HPDE6-E6E7 (cell line): ENCODE results near the gene PCAT7.
"Not testable (repeated sequence)": the region's sequence is repeated elsewhere in the genome, so short reads cannot be mapped to it uniquely, and the experiment has no call there.

Experiments used
- DNase-seq: peaks from one replicate; pipeline ENCODE4 v3.0.0; 2011; ENCODE audit warnings: missing footprints; ENCODE audit errors: extremely low spot score

PCAT7 gene

DNA sequence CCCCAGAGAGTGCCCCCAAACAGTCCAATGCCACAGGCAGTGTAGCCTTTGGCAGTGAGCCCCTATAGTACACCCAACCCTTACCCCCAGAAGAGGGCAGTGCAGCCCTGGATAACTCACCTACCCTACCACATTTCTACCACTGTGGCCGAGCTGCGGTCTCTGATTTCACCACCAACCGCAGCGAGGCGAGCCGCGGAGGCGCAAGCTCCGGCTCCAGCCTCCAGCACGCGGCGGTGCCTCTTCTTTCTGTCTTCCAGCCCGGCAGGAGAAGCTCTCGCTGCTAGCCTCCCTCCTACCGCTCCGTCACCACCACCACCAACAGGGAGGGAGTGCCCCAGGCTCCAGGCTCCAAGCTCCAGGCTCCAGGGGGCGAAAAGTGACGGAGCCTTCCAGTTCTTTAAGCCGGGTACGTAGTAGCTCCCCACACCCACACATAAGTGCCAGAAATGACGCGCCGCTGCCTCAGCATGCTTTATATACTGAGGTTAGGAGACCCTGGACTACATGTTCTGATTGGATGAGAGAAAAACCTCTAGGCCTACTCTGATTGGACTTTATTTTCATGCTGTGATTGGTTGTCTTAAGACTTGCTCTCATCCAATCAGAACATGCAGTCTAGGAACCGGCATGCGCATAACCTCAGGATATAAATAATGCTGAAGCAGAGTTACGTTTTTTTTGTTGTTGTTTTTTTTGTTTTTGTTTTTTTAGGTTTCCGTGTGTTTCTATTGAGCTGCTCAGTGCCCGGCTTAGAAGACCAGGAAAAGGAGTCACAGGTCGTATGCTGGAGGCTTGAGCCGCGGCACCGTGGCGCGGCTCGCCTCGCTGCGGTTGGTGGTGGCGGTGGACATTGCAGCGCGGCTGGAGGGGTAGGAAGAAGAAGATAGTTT, at the start of gene PCAT7:
Gene PCAT7 (plus strand): TSS at position 645 of the 893 bp plus-strand sequence.
- peak; percentile 28 for DNase-seq

GRCh38 chr9:94506370-94506769, 48.5 kb upstream of the PCAT7 start:
- not testable (repeated sequence) for DNase-seq

GRCh38 chr9:94507531-94508258, 47.2 kb upstream of the PCAT7 start:
- DNase-seq: no peak

DNA sequence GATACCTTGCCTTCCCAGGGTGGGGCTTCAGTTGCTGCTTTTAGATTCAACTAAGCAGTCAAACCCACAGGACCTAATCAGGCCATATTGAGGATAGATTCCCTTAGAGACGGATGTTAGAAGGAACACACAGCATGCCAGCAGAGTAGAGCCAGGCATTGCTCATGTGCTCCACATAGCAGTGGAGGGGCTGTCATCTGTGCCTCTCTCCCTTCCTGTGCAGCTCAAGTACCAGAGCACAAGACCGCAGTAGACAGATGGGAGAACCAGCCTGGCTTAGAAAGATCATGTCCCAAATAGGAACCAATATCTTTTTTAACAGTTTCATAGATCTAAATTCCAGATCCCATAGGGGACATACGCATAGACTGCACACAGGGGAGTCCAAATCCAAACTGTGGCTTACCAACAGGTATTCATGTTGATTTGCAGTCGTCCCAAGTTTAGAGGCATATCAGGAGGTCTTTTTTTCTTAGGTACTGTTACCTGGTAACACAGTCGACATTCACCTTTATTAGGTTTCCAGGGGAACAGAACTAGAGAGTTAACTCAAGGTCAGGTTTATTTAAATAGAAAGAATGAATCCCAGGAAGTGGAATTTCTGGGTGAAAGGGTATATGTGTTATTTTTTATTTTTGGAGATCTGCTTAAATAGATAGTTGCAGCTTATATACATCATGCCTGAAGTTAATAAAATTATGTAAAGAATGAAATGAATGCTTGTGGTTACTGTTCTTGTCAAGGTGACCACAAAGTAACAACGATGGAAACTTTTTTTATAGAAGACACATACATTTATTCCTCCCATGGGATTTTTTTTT, 43.5 kb upstream of the PCAT7 start:
- no peak for DNase-seq

DNA sequence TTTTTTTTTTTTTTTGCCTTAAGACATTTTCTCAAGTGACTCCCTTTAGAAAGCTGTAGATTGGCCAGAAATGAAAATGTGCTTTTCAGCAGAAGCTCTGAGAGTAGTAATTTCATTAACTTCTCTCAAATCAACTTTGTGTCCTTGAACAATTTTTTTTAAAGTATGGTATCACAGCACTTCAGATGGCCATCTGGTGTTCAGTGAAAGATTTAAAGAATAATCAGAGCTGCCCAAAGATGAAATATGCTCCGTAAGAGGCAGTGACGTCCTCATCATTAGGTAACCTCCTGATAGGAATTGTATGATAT, 43.0 kb upstream of the PCAT7 start:
- DNase-seq: no peak

DNA sequence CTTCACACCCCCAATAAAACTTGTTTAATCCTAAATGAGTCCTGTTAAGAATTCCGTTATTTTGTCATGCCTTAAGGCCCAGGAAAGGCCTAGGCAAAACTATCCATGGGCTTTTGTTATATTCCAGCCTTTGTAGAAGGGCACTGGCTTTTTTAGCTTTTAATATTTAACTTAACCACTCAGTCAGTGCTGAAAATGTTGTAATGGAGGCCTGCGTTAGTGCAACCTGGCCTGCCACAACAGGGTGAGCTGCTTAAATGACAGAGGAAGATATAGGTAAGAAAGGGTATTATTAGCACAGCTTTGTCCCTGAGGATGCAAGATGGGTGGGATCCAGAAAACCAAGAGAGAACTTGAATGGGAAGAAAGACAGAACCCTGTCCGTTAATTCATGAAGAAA, 40.2 kb upstream of the PCAT7 start:
- no peak for DNase-seq

DNA sequence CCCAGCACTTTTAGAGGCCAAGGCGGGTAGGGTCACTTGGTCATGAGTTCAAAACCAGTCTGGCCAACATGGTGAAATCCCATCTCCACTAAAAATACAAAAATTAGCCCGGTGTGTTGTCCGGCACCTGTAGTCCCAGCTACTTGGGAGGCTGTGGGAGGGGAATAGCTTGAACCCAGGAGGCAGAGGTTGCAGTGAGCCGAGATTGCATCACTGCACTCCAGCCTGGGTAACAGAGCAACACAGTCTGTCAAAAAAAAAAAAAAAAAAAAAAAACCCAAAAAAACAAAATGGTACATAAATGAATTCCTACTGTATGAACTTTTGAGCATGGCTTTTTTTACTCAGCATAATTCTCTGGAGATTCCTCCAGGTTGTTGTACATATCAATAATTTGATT, 37.6 kb upstream of the PCAT7 start:
- DNase-seq: no peak

DNA sequence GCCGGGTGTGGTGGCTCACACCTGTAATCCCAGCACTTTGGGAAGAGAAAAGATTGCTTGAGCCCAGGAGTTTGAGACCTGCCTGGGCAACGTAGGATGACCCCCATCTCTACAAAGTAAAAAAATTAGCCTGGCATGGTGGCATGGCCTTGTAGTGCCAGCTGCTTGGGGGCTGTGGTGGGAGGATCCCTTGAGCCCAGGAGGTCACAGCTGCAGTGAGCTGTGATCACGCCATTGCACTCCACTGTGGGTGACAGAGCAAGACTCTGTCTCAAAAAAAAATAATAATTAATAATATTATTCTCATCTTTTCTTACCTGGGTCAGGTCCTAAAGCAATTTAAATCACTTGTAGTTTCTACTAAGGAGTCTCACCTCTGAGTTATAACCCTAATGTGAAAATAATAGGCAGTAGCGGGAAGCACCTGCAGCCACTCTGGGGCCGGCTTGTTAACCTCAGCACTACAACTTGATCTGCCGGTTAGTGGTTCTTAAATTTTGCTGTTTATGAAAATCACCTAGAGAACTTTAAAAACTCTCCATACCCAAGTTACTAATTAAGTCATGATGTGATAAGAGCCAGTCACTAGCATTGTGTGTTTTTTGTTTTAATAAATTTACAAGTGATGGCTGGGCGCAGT, 29.4 kb upstream of the PCAT7 start:
- no peak for DNase-seq

DNA sequence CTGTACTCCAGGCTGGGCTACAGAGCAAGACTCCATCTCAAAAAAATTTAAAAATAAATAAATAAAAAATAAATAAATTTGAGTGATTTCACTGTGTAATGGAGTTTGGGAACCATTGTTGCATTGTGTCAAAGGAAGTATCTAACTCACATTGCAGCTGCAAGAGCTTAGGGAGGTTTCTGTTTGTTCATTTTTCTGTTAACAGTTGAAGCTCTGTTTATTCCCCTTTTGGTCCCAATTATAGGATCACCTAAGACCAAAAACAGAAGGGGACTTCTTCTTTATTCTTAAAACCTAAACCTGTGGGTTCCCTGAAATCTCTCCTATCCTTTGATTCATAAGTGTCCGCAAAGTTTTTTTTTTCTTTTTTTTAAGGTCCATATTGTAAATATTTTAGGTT, 28.6 kb upstream of the PCAT7 start:
- DNase-seq: no peak

DNA sequence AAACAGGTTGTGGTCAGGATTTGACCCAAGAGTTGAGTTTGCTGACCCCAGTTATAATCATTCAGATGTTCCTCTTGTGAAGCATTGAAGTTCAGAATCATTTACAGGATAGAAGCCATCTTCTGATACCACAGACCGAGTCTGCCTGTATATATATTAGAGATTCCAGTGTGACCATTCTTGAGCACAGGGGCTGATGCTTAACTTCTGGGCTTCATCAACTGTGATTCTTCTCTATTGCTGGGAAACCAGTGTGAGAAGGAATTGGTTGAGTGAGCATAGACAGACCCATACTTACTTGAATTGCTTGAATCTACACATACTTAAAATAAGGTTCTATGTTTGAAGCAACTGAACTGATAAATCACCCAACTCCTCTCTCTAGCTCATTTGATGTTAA, 27.9 kb upstream of the PCAT7 start:
- DNase-seq: no peak

DNA sequence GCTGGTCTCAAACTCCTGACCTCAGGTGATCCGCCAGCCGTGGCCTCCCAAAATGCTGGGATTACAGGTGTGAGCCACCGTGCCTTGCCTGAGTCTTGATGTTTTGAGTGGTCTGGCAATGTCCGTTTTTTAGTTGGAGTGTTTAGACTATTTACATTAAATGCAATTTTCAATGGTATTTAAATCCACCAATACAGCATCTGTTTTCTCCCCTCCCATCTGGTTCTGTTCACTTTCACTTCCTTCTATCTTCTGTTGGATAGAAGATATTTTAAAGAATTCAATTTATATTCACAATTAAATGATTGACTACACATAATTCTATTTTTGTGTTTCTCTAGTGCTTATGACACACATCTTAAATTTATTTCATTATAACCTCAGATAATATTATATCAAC, 26.0 kb upstream of the PCAT7 start:
- DNase-seq: no peak

DNA sequence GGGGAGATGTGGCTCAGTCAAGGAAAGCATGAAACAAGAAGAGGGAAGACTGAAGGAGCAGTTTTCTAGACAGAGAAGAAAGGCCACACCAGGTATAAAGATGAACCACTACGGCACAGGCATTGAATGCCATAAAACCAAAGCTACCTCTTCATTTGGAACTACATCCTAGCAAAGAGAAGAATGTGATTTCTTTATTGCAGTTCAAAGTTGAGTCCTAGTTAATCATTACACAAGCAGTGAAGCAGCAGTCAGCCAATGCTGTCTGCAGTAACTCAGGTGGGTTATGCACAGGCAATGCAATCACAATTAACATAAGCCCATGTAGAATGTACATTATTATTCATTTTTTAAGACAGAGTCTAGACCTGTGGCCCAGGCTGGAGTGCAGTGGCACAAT, 21.7 kb upstream of the PCAT7 start:
- DNase-seq: no peak

- no peak for DNase-seq
Measured at GRCh38 chr9:94533601-94534000, 21.3 kb upstream of the PCAT7 start.

DNA sequence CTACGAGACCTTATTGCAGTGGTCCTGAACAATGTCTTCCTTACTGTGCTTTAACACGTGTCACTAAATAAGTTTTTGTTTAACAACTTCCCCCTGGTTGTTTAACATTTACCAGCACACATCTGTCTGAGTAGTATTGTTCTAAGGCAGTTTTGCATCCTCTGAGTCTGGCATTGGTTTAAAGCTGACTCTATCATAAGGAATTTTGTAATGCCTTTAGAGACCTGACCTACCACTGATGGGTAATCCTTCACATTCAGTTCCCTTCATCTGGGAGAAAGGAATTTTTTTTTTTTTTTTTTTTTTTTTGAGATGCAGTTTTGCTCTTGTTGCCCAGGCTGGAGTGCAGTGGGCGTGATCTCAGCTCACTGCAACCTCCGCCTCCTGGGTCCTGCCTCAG, 20.0 kb upstream of the PCAT7 start:
- DNase-seq: no peak

DNA sequence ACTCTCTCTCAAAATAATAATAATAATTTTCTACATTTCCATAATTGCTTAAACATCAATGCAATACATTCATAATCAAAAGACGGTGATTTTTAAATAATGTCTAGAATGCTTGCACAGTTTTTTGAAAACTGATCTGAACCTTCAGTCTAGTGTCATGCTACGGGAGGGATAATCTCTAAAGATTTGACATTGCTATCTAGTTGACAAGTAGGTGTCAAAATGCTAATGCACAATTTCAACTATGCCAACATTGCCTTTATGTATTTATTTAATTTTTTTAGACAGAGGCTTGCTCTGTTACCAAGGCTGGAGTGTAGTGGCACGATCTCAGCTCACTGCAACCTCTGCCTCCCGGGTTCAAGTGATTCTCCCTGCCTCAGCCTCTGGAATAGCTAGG, 16.0 kb upstream of the PCAT7 start:
- no peak for DNase-seq

DNA sequence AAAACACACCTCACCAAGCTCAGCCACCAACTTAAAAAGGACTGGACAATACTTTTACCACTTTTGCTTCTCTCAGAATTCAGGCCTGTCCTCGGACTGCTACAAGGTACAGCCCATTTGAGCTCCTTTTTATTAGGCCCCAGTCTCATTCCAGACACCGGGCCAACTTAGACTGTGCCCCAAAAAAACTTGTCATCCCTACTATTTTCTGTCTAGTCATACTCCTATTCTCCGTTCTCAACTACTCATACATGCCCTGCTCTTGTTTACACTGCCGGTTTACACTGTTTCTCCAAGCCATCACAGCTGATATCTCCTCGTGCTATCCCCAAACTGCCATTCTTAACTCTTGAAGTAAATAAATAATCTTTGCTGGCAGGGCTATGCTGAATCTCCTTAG, 10.5 kb upstream of the PCAT7 start:
- DNase-seq: not testable (repeated sequence)

DNA sequence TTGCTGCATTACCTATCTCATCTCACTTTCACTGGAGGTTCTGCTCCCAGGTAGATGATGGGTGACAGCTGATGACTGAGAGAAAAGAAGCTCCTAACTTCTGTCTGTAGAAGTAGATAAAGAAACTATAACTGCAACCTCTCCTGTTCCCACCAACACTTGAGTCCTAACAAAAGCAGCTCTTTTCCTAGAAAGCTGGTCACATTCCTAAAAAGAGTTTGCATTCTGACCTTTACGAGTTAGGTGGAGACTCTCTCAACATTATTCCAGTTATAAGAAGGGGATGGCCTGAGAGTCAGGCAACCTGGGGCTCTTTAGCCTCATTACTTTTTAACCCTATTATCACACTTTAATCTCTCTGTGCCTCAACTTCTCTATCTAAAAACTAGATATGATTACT, 8.9 kb upstream of the PCAT7 start:
- no peak for DNase-seq

DNA sequence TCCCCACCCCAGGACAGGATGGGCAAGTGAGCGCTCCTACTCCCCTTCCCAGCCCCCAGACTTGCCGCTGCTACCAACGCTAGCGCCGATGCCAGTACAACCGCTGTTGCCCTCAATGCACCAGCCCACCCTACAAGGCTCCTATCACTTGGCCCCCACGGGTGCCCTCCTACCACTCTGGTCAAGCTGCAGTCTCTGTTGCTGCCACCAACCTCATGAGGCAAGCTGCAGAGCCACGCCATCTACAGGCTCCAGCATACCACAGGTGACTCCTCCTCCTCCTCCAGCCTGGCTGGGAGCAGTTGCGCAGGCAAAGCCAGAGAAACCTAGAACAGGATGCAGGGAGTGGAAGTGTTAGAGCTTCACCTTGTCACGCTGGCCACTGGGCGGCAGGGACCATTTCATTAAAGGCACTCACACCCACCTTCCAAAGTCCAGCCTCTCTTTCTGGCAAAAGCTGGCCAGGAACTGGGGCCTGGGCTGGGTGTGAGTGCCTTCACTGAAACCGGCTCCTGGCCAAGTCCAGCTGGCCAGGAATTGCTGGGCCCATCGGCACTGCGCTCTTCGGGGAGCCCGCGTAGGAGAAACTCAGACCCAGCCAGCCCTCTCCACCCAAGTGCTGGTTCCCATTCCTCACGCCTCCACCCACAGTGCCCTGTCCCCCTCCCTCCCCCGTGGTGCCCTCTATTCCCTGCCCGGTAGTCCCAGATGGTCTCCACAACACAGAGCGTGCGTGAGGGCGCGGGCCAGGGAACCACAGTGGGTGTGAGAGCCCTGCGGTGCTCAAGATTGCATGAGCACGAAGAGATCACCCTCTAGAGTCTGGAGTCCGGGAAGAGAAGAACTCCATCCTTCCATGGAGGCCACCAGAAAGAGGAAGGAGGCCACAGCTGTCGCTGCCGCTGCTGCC, 1.6 kb upstream of the PCAT7 start:
- no peak for DNase-seq

DNA sequence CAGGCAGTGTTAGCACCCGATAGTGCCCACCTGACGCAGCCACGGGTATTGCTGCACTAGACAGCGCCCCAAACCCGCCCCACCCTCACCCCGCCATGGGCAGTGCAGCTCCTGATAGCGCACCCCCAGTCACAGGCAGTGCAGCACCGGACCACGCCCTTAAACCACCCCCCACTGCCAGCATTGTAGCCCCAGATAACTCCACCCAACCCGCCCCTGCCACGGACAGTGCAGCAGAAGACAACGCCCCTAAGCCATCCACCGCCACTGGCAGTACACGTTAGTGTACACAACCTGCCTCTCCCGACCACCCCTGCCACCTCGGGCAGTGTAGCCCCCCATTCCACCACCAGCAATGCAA, 825 bp upstream of the PCAT7 start:
- DNase-seq: no peak

DNA sequence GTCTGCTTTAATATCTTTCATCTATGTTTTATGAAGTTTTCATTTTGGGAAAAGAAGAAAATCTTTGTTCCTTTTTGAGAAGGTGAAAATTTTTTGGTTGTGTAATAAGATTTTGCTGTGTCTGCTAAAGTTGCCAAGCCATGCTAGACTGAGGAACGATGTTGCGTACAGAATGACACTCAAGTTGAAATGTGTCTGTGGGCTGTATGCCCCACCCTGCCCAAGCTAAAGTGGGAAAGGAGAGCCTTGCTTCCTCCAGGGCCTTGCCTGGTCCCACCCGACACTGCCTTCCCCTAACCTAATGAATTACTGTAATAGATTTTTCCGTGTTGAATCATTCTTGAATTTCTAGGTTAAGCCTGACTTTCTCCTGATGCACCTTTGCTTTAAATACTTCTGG, 2.5 kb downstream of the PCAT7 start:
- no peak for DNase-seq

GRCh38 chr9:94560237-94560636, 5.4 kb downstream of the PCAT7 start:
- DNase-seq: no peak
